ACC112 (cell line): Measurements from ENCODE around the gene IQCK.
"Not testable (repeated sequence)": the region's sequence is repeated elsewhere in the genome, so short reads cannot be mapped to it uniquely, and the experiment has no call there.

ENCODE experiments used
- H2AFZ ChIP-seq: fragments of 200-600 bp; sonication (generic); one replicate; pipeline ENCODE4 v1.6.0; 2017; ENCODE audit warnings: antibody characterized with exemption, low read length; ENCODE audit not compliant: unreplicated experiment
- H3K27ac ChIP-seq: fragments of 200-600 bp; sonication (generic); 2 replicates; pipeline ENCODE4 v1.5.1; 2014; ENCODE audit warnings: low read depth, mild to moderate bottlenecking, antibody characterized with exemption, low read length, moderate library complexity
- H3K27me3 ChIP-seq: fragments of 200-600 bp; sonication (generic); 2 replicates; pipeline ENCODE4 v1.6.1; 2014; ENCODE audit warnings: mild to moderate bottlenecking, antibody characterized with exemption, low read length, moderate library complexity, mixed read lengths; ENCODE audit not compliant: insufficient read depth
- H3K36me3 ChIP-seq: fragments of 200-600 bp; sonication (generic); 2 replicates; pipeline ENCODE4 v1.6.1; 2016; ENCODE audit warnings: mild to moderate bottlenecking, antibody characterized with exemption, low read length, moderate library complexity, mixed read lengths; ENCODE audit not compliant: insufficient read depth
- H3K4me1 ChIP-seq: fragments of 200-600 bp; sonication (generic); one replicate; pipeline ENCODE4 v1.6.1; 2016; ENCODE audit warnings: low read length, mixed read lengths; ENCODE audit not compliant: insufficient read depth, unreplicated experiment, control insufficient read depth
- H3K4me3 ChIP-seq: fragments of 200-600 bp; sonication (generic); 2 replicates; pipeline ENCODE4 v1.5.1; 2014; ENCODE audit warnings: mild to moderate bottlenecking, low read depth, low read length
- H3K79me2 ChIP-seq: fragments of 200-600 bp; sonication (generic); one replicate; pipeline ENCODE4 v1.6.0; 2016; ENCODE audit warnings: low read length; ENCODE audit not compliant: control insufficient read depth, unreplicated experiment, insufficient read depth

The IQCK gene

DNA sequence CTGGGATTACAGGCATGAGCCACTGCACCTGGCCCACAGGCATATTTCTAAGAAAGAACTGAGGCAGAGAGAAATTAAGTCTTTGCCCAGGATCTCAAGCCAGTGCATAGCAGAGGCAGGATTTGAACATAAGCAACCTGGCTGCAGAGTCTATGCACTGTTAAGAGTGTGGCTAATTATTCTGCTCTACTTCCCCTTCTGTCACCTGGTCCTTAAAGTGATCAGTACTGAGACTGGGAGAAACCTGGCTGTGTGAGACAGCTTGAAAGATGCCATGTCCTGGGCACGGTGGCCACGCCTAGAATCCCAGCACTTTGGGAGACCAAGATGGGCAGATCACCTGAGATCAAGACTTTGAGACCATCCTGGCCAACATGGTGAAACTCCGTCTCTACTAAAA is 58.1 kb downstream of the IQCK start:
- H2AFZ ChIP-seq: no peak overlapping the region
- H3K4me1 ChIP-seq: no peaks in the 10 kb centered on the region
- no peaks in the 10 kb centered on the region for H3K79me2 ChIP-seq
- H3K4me3 ChIP-seq: no peak overlapping the region
- H3K27ac ChIP-seq: no peak overlapping the region
- no peaks in the 10 kb centered on the region for H3K27me3 ChIP-seq
- H3K36me3 ChIP-seq: no peaks in the 10 kb centered on the region

- Histone ChIP-seq H2AFZ (no peak overlapping the region), H3K4me3 (no peak overlapping the region), H3K27ac (no peak overlapping the region), H3K79me2 (no peaks in the 10 kb centered on the region), H3K36me3 (no peaks in the 10 kb centered on the region), H3K27me3 (no peaks in the 10 kb centered on the region), H3K4me1 (no peaks in the 10 kb centered on the region)
These were observed 58.5 kb downstream of the IQCK start for GRCh38 chr16:19776565-19776964.

DNA sequence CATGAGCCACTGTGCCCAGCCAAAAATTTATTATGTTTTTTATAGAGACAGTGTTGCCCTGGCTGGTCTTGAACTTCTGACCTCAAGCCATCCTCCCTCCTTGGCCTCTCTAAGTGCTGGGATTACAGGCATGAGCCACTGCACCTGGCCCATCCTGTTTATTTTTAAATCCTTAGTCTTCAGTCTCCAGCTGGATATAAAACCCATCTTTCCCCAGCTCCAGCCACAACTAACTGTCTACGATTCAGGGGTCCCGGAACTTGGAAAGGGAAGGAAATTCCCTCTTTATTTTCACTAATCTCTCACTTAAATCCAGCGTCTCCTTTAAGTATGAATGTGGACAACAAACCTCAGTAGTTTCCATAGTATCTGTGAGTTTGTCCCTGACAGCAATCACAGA is 62.2 kb downstream of the IQCK start:
- H3K79me2 ChIP-seq: no peaks in the 10 kb centered on the region
- no peaks in the 10 kb centered on the region for H3K4me1 ChIP-seq
- no peaks in the 10 kb centered on the region for H3K36me3 ChIP-seq
- no peak overlapping the region for H2AFZ ChIP-seq
- H3K27me3 ChIP-seq: no peaks in the 10 kb centered on the region
- no peak overlapping the region for H3K4me3 ChIP-seq
- H3K27ac ChIP-seq: no peak overlapping the region

DNA sequence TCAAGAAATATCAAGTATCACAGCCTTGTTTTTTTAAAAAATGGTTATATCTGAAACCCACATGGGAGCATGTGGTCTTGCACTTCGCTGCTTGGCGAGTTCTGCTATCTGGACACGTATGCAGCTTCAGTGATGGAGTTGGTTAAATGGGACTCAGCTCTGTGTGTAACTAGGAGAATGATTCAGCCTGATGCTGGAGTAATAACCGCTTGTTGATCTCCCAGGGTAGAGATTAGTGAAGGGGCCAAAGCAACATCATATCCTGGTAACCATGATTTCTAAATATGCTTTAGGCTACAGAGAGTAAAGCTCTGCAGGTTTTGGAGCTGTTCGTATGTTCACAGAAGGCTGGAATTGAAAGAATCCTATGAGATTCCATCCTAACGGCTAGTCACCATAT is 63.2 kb downstream of the IQCK start:
- Histone ChIP-seq H3K79me2 (no peaks in the 10 kb centered on the region), H2AFZ (no peak overlapping the region), H3K27ac (no peak overlapping the region), H3K27me3 (no peaks in the 10 kb centered on the region), H3K4me1 (no peaks in the 10 kb centered on the region), H3K4me3 (no peak overlapping the region), H3K36me3 (no peaks in the 10 kb centered on the region)

DNA sequence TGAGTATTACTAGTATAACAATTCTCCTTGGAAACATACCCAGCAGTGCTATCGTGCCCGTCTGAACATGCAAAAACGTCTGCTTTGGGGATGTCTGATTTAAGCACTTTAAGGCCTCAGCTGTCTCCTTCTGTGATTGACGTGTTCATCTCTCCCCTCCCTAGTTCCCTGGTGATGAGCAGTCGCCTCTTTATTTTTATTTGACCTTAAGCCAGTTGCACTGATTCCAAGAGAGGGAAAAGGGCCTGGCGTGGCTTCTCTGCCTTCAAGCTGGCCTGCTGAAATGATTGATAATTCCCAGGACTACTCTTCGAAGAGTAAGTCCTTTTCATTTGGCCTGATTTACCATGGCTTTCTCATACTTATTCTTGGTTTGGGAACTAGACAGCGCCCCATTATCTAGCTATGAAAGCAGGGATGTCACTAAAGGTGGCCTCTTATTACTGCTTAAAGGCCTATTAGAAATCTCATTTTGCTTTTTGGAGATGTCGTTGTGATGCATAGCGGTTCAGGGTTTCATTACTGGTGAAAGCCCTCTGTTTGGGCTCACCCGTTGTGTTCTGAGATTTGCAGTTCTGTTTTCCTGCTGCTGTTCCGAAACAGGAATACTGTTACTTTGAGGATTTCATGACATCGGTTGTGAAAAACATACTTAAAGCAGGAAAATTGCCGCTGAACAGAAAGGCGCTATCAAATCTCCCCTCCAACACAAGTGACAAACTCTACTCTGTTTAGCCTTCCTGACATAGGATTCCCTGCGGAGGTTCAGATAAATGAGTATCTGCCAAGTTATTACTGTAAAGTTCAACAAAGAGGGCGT is 65.5 kb downstream of the IQCK start:
- no peak overlapping the region for H3K4me3 ChIP-seq
- H3K36me3 ChIP-seq: no peaks in the 10 kb centered on the region
- no peaks in the 10 kb centered on the region for H3K79me2 ChIP-seq
- H3K27ac ChIP-seq: no peak overlapping the region
- no peaks in the 10 kb centered on the region for H3K27me3 ChIP-seq
- H3K4me1 ChIP-seq: no peaks in the 10 kb centered on the region
- no peak overlapping the region for H2AFZ ChIP-seq

GRCh38 chr16:19784183-19784736 is 66.2 kb downstream of the IQCK start:
- H3K36me3 ChIP-seq: no peaks in the 10 kb centered on the region
- no peaks in the 10 kb centered on the region for H3K27me3 ChIP-seq
- H3K79me2 ChIP-seq: no peaks in the 10 kb centered on the region
- H2AFZ ChIP-seq: no peak overlapping the region
- H3K4me3 ChIP-seq: no peak overlapping the region
- H3K27ac ChIP-seq: no peak overlapping the region
- H3K4me1 ChIP-seq: no peaks in the 10 kb centered on the region

DNA sequence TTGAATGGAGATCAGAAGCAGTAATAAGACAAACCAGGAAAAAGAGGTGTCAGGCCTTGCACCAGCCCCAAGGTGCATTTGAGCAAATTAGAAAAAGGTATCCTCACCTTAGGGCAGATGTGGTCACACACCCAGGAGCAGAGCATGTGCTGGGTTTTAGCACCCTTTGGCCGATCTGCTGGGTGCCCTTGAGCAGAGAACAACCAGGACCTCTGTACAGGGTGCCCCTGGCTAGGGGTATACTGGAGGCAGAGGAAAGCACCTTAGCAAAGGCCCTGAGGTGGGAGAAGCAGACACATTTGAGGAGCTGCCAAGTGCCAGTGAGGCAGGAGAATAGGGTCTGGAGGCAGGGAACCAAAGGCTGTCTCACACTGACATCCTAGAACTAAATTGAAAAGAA is 67.0 kb downstream of the IQCK start:
- Histone ChIP-seq H3K4me3 (no peak overlapping the region), H3K4me1 (no peaks in the 10 kb centered on the region), H3K27me3 (no peaks in the 10 kb centered on the region), H2AFZ (no peak overlapping the region), H3K27ac (no peak overlapping the region), H3K36me3 (no peaks in the 10 kb centered on the region), H3K79me2 (no peaks in the 10 kb centered on the region)

DNA sequence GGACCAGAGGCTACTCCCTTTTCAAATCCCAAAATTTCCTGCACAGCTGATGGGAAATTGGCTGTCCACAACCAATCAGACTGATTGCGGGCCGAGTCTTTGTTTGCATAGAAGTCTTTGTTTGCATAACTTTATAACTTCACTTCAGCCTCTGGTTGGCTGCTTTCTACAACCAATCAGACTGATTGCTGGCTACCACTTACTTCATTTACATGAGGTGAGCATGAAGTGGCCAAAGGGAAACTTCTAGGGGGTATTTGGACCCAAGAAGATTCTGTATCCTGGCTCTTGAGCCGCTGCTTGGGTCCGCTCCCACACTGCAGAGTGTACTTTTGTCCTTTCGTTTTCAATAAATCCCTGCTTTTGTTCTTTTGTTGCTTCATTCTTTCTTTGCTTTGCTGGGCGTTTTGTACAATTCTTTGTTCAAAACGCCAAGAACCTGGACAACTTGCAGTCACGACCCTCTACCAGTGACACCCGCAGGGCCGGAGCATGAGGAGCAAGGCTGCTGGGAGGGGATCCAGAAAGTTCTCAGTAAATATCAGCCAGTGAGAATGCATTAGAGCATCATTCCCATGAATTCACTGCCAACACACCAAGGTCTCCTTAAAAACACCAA is 67.5 kb downstream of the IQCK start:
- no peaks in the 10 kb centered on the region for H3K4me1 ChIP-seq
- no peak overlapping the region for H2AFZ ChIP-seq
- no peak overlapping the region for H3K27ac ChIP-seq
- no peaks in the 10 kb centered on the region for H3K27me3 ChIP-seq
- H3K36me3 ChIP-seq: no peaks in the 10 kb centered on the region
- H3K4me3 ChIP-seq: peak overlapping the region; percentile 43; the same call in 1 of the 2 replicates
- H3K79me2 ChIP-seq: no peaks in the 10 kb centered on the region

DNA sequence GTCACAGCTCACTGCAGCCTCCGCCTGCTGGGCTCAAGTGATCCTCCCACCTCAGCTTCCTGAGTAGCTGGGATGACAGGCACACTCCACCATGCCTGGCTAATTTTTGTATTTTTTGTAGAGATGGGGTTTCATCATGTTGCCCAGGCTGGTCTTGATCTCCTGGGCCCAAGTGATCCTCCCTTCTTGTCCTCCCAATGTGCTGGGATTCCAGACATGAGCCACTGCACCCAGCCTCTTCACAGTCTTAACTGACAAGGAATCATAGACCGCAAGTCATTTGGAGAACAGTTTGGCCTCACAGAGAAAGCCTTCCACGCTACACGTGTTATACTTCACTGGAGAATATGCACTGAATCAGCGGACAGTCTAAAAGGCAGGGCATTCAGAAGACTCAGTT is 83.3 kb downstream of the IQCK start:
- H3K27ac ChIP-seq, H3K4me3 ChIP-seq, H3K4me1 ChIP-seq, H2AFZ ChIP-seq, H3K27me3 ChIP-seq, H3K36me3 ChIP-seq, H3K79me2 ChIP-seq: not testable (repeated sequence)

DNA sequence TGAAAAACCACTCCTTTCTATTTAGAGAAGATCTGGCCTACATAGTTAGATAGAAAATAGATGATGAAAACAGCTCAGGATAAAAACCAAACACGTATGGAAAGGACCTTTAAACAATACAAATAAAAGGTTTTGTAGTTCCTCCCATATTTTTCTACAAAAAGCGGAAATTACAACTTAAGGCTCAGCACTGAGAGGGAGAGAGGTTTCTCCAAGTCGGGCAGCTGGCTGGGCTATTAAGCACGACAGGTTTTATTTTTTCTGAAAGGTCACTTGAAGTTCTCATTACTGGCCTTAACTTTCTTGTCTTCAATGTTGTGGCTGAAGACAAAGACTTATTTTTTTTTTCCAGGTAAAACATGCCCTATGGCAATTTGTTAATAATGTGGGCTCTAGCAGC is 83.8 kb downstream of the IQCK start:
- H2AFZ ChIP-seq, H3K36me3 ChIP-seq, H3K27me3 ChIP-seq, H3K27ac ChIP-seq, H3K4me1 ChIP-seq, H3K79me2 ChIP-seq, H3K4me3 ChIP-seq: not testable (repeated sequence)

- Histone ChIP-seq H3K4me3 (no peak overlapping the region), H2AFZ (no peak overlapping the region), H3K4me1 (peaks cover 3% of the 10 kb centered on the region)
These were observed 84.5 kb downstream of the IQCK start for GRCh38 chr16:19802612-19803011.

More at GRCh38 chr16:19802612-19803011, 84.5 kb downstream of the IQCK start:
- no peak overlapping the region for H3K27ac ChIP-seq
- no peaks in the 10 kb centered on the region for H3K79me2 ChIP-seq
- H3K27me3 ChIP-seq: no peaks in the 10 kb centered on the region
- H3K36me3 ChIP-seq: no peaks in the 10 kb centered on the region
